ENCODE data around the gene JKAMP. TPM values are rescaled to one million over a fixed set of nuclear protein-coding genes. Genes with fewer than 3 reads are reported as not detected.

The JKAMP gene
- total and polyA plus RNA-seq, 2 of the 8 experiments (the other 6 are each of a cell fraction or from before 2014, with no cell fraction given), result 34.9 to 182 TPM

GRCh38 chr14:59503256-59503655, 18.9 kb downstream of the JKAMP start:
- no peak for TF ChIP-seq CBX5 (IDR thresholded peaks at IDR 0.05; ENCODE audit: low read depth, low read length)
- TF ChIP-seq SIRT6 (IDR thresholded peaks at IDR 0.05; ENCODE audit: low read length), result no peak
- no peak for TF ChIP-seq ASH2L (IDR thresholded peaks at IDR 0.05; ENCODE audit: low read length)
- TF ChIP-seq, protein P1, sequence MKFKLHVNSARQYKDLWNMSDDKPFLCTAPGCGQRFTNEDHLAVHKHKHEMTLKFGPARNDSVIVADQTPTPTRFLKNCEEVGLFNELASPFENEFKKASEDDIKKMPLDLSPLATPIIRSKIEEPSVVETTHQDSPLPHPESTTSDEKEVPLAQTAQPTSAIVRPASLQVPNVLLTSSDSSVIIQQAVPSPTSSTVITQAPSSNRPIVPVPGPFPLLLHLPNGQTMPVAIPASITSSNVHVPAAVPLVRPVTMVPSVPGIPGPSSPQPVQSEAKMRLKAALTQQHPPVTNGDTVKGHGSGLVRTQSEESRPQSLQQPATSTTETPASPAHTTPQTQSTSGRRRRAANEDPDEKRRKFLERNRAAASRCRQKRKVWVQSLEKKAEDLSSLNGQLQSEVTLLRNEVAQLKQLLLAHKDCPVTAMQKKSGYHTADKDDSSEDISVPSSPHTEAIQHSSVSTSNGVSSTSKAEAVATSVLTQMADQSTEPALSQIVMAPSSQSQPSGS (IDR thresholded peaks at IDR 0.05; ENCODE audit: low read length), result no peak
- TF ChIP-seq RFX5 (IDR thresholded peaks at IDR 0.05; ENCODE audit: borderline replicate concordance, low read depth, low read length), result no peak
- TF ChIP-seq, protein P2, sequence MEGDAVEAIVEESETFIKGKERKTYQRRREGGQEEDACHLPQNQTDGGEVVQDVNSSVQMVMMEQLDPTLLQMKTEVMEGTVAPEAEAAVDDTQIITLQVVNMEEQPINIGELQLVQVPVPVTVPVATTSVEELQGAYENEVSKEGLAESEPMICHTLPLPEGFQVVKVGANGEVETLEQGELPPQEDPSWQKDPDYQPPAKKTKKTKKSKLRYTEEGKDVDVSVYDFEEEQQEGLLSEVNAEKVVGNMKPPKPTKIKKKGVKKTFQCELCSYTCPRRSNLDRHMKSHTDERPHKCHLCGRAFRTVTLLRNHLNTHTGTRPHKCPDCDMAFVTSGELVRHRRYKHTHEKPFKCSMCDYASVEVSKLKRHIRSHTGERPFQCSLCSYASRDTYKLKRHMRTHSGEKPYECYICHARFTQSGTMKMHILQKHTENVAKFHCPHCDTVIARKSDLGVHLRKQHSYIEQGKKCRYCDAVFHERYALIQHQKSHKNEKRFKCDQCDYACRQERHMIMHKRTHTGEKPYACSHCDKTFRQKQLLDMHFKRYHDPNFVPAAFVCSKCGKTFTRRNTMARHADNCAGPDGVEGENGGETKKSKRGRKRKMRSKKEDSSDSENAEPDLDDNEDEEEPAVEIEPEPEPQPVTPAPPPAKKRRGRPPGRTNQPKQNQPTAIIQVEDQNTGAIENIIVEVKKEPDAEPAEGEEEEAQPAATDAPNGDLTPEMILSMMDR (IDR thresholded peaks at IDR 0.05; ENCODE audit: control extremely low read depth in 1 of 3, insufficient read depth in 1 of 3, low read depth in 1 of 3, low read length in 3 of 3), result no peak
- no peak for TF ChIP-seq CREB1 (IDR thresholded peaks at IDR 0.05)
- no peak for TF ChIP-seq TCF12 (IDR thresholded peaks at IDR 0.05; ENCODE audit: low read depth, low read length)
- no peak for TF ChIP-seq SAP30 (IDR thresholded peaks at IDR 0.05; ENCODE audit: insufficient read depth, insufficient replicate concordance, low read length)
- Histone ChIP-seq H3K79me2 (ENCODE audit: control insufficient read depth in 1 of 2, insufficient read depth in 2 of 2, low read length in 2 of 2) (no peaks in the 10 kb centered on the region), H3K4me3 (ENCODE audit: extremely low read depth in 1 of 4, insufficient read depth in 2 of 4, low read depth in 3 of 4, low read length in 4 of 4) (no peak overlapping the region), H3K4me2 (ENCODE audit: insufficient read depth in 1 of 2, low read depth in 2 of 2, low read length in 2 of 2) (no peak overlapping the region), H3K14ac (ENCODE audit: insufficient read length) (no peak overlapping the region), H3K79me1 (ENCODE audit: low read depth, low read length) (no peaks in the 10 kb centered on the region), H2BK12ac (ENCODE audit: low read depth, low read length) (no peak overlapping the region), H3K23ac (ENCODE audit: insufficient read length) (no peak overlapping the region), H4K5ac (ENCODE audit: insufficient read length, low read depth, low read length) (no peak overlapping the region), H2AK5ac (ENCODE audit: low read depth, low read length) (no peak overlapping the region), H2BK120ac (replicated peaks; ENCODE audit: low read depth, low read length) (no peak overlapping the region), H3K18ac (ENCODE audit: extremely low read depth, low read length) (no peak overlapping the region), H3K27me3 (replicated peaks in 1 of 4; ENCODE audit: control insufficient read depth in 3 of 4, extremely low read depth in 1 of 4, insufficient read depth in 3 of 4, low read length in 3 of 4) (no peaks in the 10 kb centered on the region), H2BK5ac (ENCODE audit: low read depth, low read length) (no peak overlapping the region), H3K27ac (ENCODE audit: low read depth, low read length) (no peak overlapping the region), H3K9ac (replicated peaks in 1 of 4; ENCODE audit: extremely low read depth in 1 of 4, low read depth in 3 of 4, low read length in 3 of 4) (no peak overlapping the region), H2BK15ac (ENCODE audit: low read length) (no peak overlapping the region), H3K36me3 (ENCODE audit: control insufficient read depth in 2 of 4, insufficient read depth in 4 of 4, low read length in 3 of 4) (peaks cover 4 to 34% (median 8%) of the 10 kb centered on the region in 4 experiments; a peak in 5 of 8 replicates), H3K4ac (replicated peaks; ENCODE audit: insufficient read length, low read depth, low read length) (no peak overlapping the region), H2BK20ac (ENCODE audit: low read length) (no peak overlapping the region), H3K56ac (replicated peaks; ENCODE audit: insufficient read length, low read depth, low read length) (no peak overlapping the region), H3K9me3 (ENCODE audit: insufficient read depth in 2 of 2, low read depth in 1 of 2, low read length in 1 of 2) (no peaks in the 10 kb centered on the region), H4K8ac (ENCODE audit: extremely low read depth, insufficient read depth, low read length) (no peak overlapping the region), H4K20me1 (replicated peaks in 1 of 2; ENCODE audit: control insufficient read depth in 1 of 2, insufficient read depth in 2 of 2, low read length in 2 of 2) (no peaks in the 10 kb centered on the region), H3K23me2 (ENCODE audit: low read depth, low read length) (no peaks in the 10 kb centered on the region), H4K91ac (replicated peaks; ENCODE audit: insufficient read length, low read length) (no peak overlapping the region), H3K4me1 (replicated peaks in 1 of 4; ENCODE audit: control insufficient read depth in 3 of 4, insufficient read depth in 4 of 4, low read length in 3 of 4) (no peaks in the 10 kb centered on the region), H2AFZ (ENCODE audit: low read length) (no peak overlapping the region)
- 81% methylated on average over 4 of the region's 4 CpGs; no CpG with 5 or more reads in 1 of the 2 experiments for WGBS, 2 experiments (ENCODE audit: extremely low coverage in 1 of 2, insufficient coverage in 1 of 2, insufficient read length in 1 of 2, insufficient replicate concordance in 2 of 2, low coverage in 1 of 2, low lambda C conversion rate in 2 of 2, missing lambda C conversion rate in 1 of 2)
- no peak for FAIRE-seq
- ChIA-PET CTCF (ENCODE audit: partially characterized antibody) (interaction anchor here (0.9 to 14.6 kb wide), 4 partner anchors 9 to 395 kb away, joined by 3 to 462 read pairs (median 6); partner anchors contain the start of gene CCDC175), POLR2A (ENCODE audit: partially characterized antibody) (no interaction called here)
- DNase-seq (ENCODE audit: low read depth in 1 of 2, low spot score in 2 of 2), result no peak

Measured in H1 (cell line).